DND-41 (cell line): ENCODE results near the gene SLC5A11.

Experiments
- CTCF ChIP-seq: IDR thresholded peaks from 2 replicates; pipeline ENCODE4 v1.5.1; 2012; ENCODE audit warnings: borderline replicate concordance, low read length, moderate library complexity, mild to moderate bottlenecking; ENCODE audit not compliant: poor library complexity, severe bottlenecking; ENCODE audit errors: extremely low read depth
- EZH2 ChIP-seq: IDR thresholded peaks from 3 replicates; pipeline ENCODE4 v1.6.1; 2012; ENCODE audit warnings: borderline replicate concordance, low read depth, mild to moderate bottlenecking, moderate library complexity, low read length, inconsistent platforms; ENCODE audit not compliant: severe bottlenecking

GRCh38 chr16:24918641-24919040 lies 72.9 kb downstream of the SLC5A11 start:
- TF ChIP-seq CTCF, result no peak
- no peak for TF ChIP-seq EZH2
